Uterus (tissue), 4 donors: ENCODE data around the gene MIA2. TPM values are rescaled to one million over a fixed set of nuclear protein-coding genes. Genes with fewer than 3 reads are reported as not detected.

ENCODE experiments used
- DNase-seq, 2 donors: peaks; one replicate each; pipeline ENCODE4 v3.0.0-alpha.2; 2019 to 2020
- H3K27ac ChIP-seq, 2 donors: fragments of 200-600 bp; sonication (generic); 1 replicate in 1 of 2; 2 replicates in 1 of 2; pipeline ENCODE4 v1.5.1; 2016 to 2018
- H3K27me3 ChIP-seq, 2 donors: fragments of 200-600 bp; sonication (generic); one replicate each; pipeline ENCODE4 v1.5.1; 2018 to 2019; ENCODE audit warnings: control low read depth in 1 of 2
- H3K36me3 ChIP-seq, 2 donors: fragments of 200-600 bp; sonication (generic); one replicate each; pipeline ENCODE4 v1.5.1; 2019; ENCODE audit warnings: control low read depth in 1 of 2
- H3K4me1 ChIP-seq, 2 donors: fragments of 200-600 bp; sonication (generic); one replicate each; pipeline ENCODE4 v1.5.1; 2018 to 2019; ENCODE audit warnings: control low read depth in 1 of 2
- H3K4me3 ChIP-seq, 2 donors: fragments of 200-600 bp; sonication (generic); 1 replicate in 1 of 2; 2 replicates in 1 of 2; pipeline ENCODE4 v1.5.1; 2018 to 2019; ENCODE audit warnings: mild to moderate bottlenecking in 1 of 2
- H3K9me3 ChIP-seq, 2 donors: fragments of 200-600 bp; sonication (generic); one replicate each; pipeline ENCODE4 v1.5.1; 2019; ENCODE audit warnings: control low read depth in 1 of 2
- CTCF ChIP-seq, 4 experiments: fragments of 200-600 bp in 2 of 4; fragments of 450-650 bp in 2 of 4; sonication (generic) in 2 of 4; IDR thresholded peaks; one replicate each; pipeline ENCODE4 v1.5.1; 2016 to 2019; ENCODE audit warnings: antibody characterized with exemption in 4 of 4, mild to moderate bottlenecking in 2 of 4, moderate library complexity in 1 of 4
- POLR2A ChIP-seq, 2 donors: fragments of 450-650 bp; IDR thresholded peaks; one replicate each; pipeline ENCODE4 v1.6.1; 2016; ENCODE audit warnings: antibody characterized with exemption in 2 of 2, mild to moderate bottlenecking in 1 of 2, moderate library complexity in 1 of 2
- intact Hi-C: fragments of 100-400 bp; cut with DNase I; formaldehyde crosslinking; loops from one replicate; pipeline ENCODE4 v1.15.1; 2023; ENCODE audit warnings: low total_unique reads
- total RNA-seq, 4 donors: library from RNA; depleted of rRNA in 3 of 4; stranded (reverse); fragments of >200 nt in 3 of 4; gene quantifications; one replicate each; pipeline versions ENCODE4 v1.1.0 to v1.2.4, GENCODE V29; 2014 to 2023
- donor health status: DM: yes; HTN: yes; CAD: no.

Gene MIA2
- total RNA-seq, 4 donors from 2014 or later: 15.3 to 38.2 (median 23.9) TPM

- Histone ChIP-seq H3K27ac (no peak overlapping the region), H3K36me3 (no peaks in the 10 kb centered on the region), H3K4me3 (no peak overlapping the region), H3K4me1 (no peaks in the 10 kb centered on the region), H3K27me3 (no peaks in the 10 kb centered on the region), H3K9me3 (no peaks in the 10 kb centered on the region)
- DNase-seq: no peak
- TF ChIP-seq CTCF (IDR thresholded peaks at IDR 0.05) (no peak), POLR2A (IDR thresholded peaks at IDR 0.05) (no peak)
- intact Hi-C loops: no loop called here
Observed at GRCh38 chr14:39381366-39381765, 147.7 kb downstream of the MIA2 start.

- H3K4me1 ChIP-seq: no peaks in the 10 kb centered on the region
- H3K36me3 ChIP-seq: no peaks in the 10 kb centered on the region
- H3K27me3 ChIP-seq: no peaks in the 10 kb centered on the region
- H3K27ac ChIP-seq: no peak overlapping the region
- TF ChIP-seq CTCF (IDR thresholded peaks at IDR 0.05): no peak
- TF ChIP-seq POLR2A (IDR thresholded peaks at IDR 0.05): no peak
- no peaks in the 10 kb centered on the region for H3K9me3 ChIP-seq
- H3K4me3 ChIP-seq: no peak overlapping the region
- no peak for DNase-seq
- intact Hi-C loops: no loop called here
Observed at GRCh38 chr14:39382463-39382862, 148.7 kb downstream of the MIA2 start.

GRCh38 chr14:39383026-39383660 is 149.4 kb downstream of the MIA2 start:
- Histone ChIP-seq H3K27ac (no peak overlapping the region), H3K27me3 (no peaks in the 10 kb centered on the region), H3K4me3 (no peak overlapping the region), H3K4me1 (no peaks in the 10 kb centered on the region), H3K9me3 (no peaks in the 10 kb centered on the region), H3K36me3 (no peaks in the 10 kb centered on the region)
- no peak for TF ChIP-seq CTCF (IDR thresholded peaks at IDR 0.05)
- TF ChIP-seq POLR2A (IDR thresholded peaks at IDR 0.05): no peak
- intact Hi-C loops: no loop called here
- DNase-seq: no peak

DNA sequence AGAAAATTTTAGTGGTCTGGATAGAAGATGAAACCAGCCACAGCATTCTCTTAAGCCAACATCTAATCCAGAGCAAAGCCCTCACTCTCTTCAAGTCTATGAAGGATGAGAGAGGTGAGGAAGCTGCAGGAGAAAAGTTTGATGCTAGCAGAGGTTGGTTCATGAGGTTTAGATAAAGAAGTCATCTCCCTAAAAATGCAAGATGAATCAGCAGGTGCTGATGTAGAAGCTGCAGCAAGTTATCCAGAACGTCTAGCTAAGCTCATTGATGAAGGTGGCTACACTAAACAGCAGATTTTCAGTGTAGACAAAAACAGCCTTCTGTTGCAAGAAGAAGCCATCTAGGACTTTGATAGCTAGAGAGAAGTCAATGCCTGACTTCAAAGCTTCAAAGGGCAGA is 150.0 kb downstream of the MIA2 start:
- no peak for DNase-seq
- H3K27me3 ChIP-seq: no peaks in the 10 kb centered on the region
- intact Hi-C loops: no loop called here
- H3K9me3 ChIP-seq: no peaks in the 10 kb centered on the region
- H3K4me1 ChIP-seq: no peaks in the 10 kb centered on the region
- no peak overlapping the region for H3K27ac ChIP-seq
- H3K4me3 ChIP-seq: no peak overlapping the region
- TF ChIP-seq CTCF (IDR thresholded peaks at IDR 0.05): no peak
- no peaks in the 10 kb centered on the region for H3K36me3 ChIP-seq

GRCh38 chr14:39384177-39384576 is 150.5 kb downstream of the MIA2 start:
- no peaks in the 10 kb centered on the region for H3K36me3 ChIP-seq
- intact Hi-C loops: no loop called here
- H3K27me3 ChIP-seq: no peaks in the 10 kb centered on the region
- H3K27ac ChIP-seq: no peak overlapping the region
- H3K4me1 ChIP-seq: no peaks in the 10 kb centered on the region
- no peak overlapping the region for H3K4me3 ChIP-seq
- H3K9me3 ChIP-seq: no peaks in the 10 kb centered on the region
- TF ChIP-seq POLR2A (IDR thresholded peaks at IDR 0.05) (no peak), CTCF (IDR thresholded peaks at IDR 0.05) (no peak)
- no peak for DNase-seq
